B cell (primary cell): ENCODE data around the gene STRIP1. TPM values are rescaled to one million over a fixed set of nuclear protein-coding genes. Genes with fewer than 3 reads are reported as not detected.

Experiments used
- ATAC-seq: fragments of 200-7000 bp; cut with Tn5 transposase; one replicate; pipeline ENCODE4 v1.10.0; 2021; ENCODE audit warnings: low read depth, mild to moderate bottlenecking, moderate number of reproducible peaks, moderate library complexity
- CTCF ChIA-PET: fragments of 350-600 bp; sonication (Branson Sonifier 250); formaldehyde crosslinking; loops from one replicate; lab custom pipeline; 2021; ENCODE audit warnings: antibody characterized with exemption, inconsistent platforms; lab: Charles Lee
- POLR2A ChIA-PET: fragments of 350-600 bp; sonication (Branson Sonifier 250); formaldehyde crosslinking; loops from one replicate; lab custom pipeline; 2021; ENCODE audit warnings: antibody characterized with exemption; lab: Charles Lee
- DNase-seq: peaks from one replicate; pipeline ENCODE4 v3.0.0; 2013
- H2AFZ ChIP-seq: 2 replicates; pipeline ENCODE4 v1.6.1; 2012; ENCODE audit warnings: mild to moderate bottlenecking, low read depth, low read length; ENCODE audit not compliant: insufficient read depth, poor library complexity, severe bottlenecking
- H3K27ac ChIP-seq, 2 donors: 1 replicate in 1 of 2; 2 replicates in 1 of 2; pipeline ENCODE4 v1.5.1; 2012 to 2013; ENCODE audit warnings: low read length in 2 of 2, mild to moderate bottlenecking in 2 of 2, moderate library complexity in 1 of 2
- H3K27me3 ChIP-seq, 4 experiments: fragments of 200-600 bp in 1 of 4; sonication (generic) in 1 of 4; replicated peaks in 1 of 4; 1 replicate in 2 of 4; 2 replicates in 2 of 4; pipeline versions ENCODE4 v1.6.1 to v1.7.0; 2013 to 2016; ENCODE audit warnings: low read length in 3 of 4, mild to moderate bottlenecking in 2 of 4, mixed read lengths in 1 of 4, moderate library complexity in 1 of 4; ENCODE audit not compliant: insufficient read depth in 4 of 4, control insufficient read depth in 3 of 4; ENCODE audit errors: control extremely low read depth in 1 of 4
- H3K36me3 ChIP-seq, 2 experiments: replicated peaks in 1 of 2; 1 replicate in 1 of 2; 2 replicates in 1 of 2; pipeline versions ENCODE4 v1.6.1 to v1.7.1; 2013; ENCODE audit warnings: low read length in 1 of 2; ENCODE audit not compliant: insufficient read depth in 2 of 2, control insufficient read depth in 1 of 2; ENCODE audit errors: control extremely low read depth in 1 of 2, extremely low read depth in 1 of 2
- H3K4me1 ChIP-seq, 2 donors: fragments of 200-600 bp in 1 of 2; sonication (generic) in 1 of 2; 1 replicate in 1 of 2; 2 replicates in 1 of 2; pipeline versions ENCODE4 v1.5.1 to v1.6.1; 2013 to 2017; ENCODE audit warnings: low read length in 2 of 2; ENCODE audit not compliant: control insufficient read depth in 2 of 2, insufficient read depth in 2 of 2
- H3K4me2 ChIP-seq: replicated peaks from 2 replicates; pipeline ENCODE3; 2012; ENCODE audit warnings: mild to moderate bottlenecking, low read depth, low read length; ENCODE audit not compliant: poor library complexity, severe bottlenecking
- H3K4me3 ChIP-seq, 5 experiments: fragments of 200-600 bp in 1 of 5; sonication (generic) in 1 of 5; 1 replicate in 3 of 5; 2 replicates in 2 of 5; pipeline versions ENCODE4 v1.5.1 to v1.7.0; 2011 to 2016; ENCODE audit warnings: low read length in 4 of 5, mild to moderate bottlenecking in 4 of 5, low read depth in 2 of 5, control low read depth in 1 of 5, moderate library complexity in 1 of 5; ENCODE audit not compliant: insufficient read depth in 1 of 5; ENCODE audit errors: control extremely low read depth in 1 of 5, extremely low read depth in 1 of 5
- H3K79me2 ChIP-seq: fragments of 200-600 bp; sonication (generic); one replicate; pipeline ENCODE4 v1.6.0; 2016; ENCODE audit warnings: low read length; ENCODE audit not compliant: control insufficient read depth, insufficient read depth
- H3K9ac ChIP-seq: fragments of 200-600 bp; sonication (generic); 2 replicates; pipeline ENCODE4 v1.6.1; 2017; ENCODE audit warnings: mild to moderate bottlenecking, low read length, moderate library complexity
- H3K9me3 ChIP-seq, 3 donors: one replicate each; pipeline versions ENCODE4 v1.6.1 to v1.7.1; 2013; ENCODE audit warnings: low read length in 2 of 3; ENCODE audit not compliant: control insufficient read depth in 2 of 3, insufficient read depth in 1 of 3; ENCODE audit errors: control extremely low read depth in 1 of 3
- H4K20me1 ChIP-seq: 2 replicates; pipeline ENCODE4 v1.6.0; 2012; ENCODE audit warnings: mild to moderate bottlenecking, low read length; ENCODE audit not compliant: insufficient read depth, control insufficient read depth, poor library complexity, severe bottlenecking
- H3K27ac Mint-ChIP-seq: one replicate; pipeline ENCODE4 v1.8.0; 2021; ENCODE audit warnings: mixed read lengths
- H3K27me3 Mint-ChIP-seq: one replicate; pipeline ENCODE4 v1.8.0; 2021; ENCODE audit warnings: mixed read lengths
- H3K4me1 Mint-ChIP-seq: one replicate; pipeline ENCODE4 v1.8.0; 2021; ENCODE audit warnings: mixed read lengths
- H3K4me3 Mint-ChIP-seq: one replicate; pipeline ENCODE4 v1.8.0; 2021; ENCODE audit warnings: mixed read lengths
- H3K9me3 Mint-ChIP-seq: one replicate; pipeline ENCODE4 v1.8.0; 2022; ENCODE audit warnings: mixed read lengths; ENCODE audit not compliant: insufficient read depth
- CTCF ChIP-seq: fragments of 200-600 bp; IDR thresholded peaks from one replicate; pipeline ENCODE4 v1.8.0; 2022; ENCODE audit warnings: antibody characterized with exemption, mild to moderate bottlenecking
- EZH2 ChIP-seq: IDR thresholded peaks from 2 replicates; pipeline ENCODE4 v1.6.1; 2012; ENCODE audit warnings: borderline replicate concordance, low read depth, mild to moderate bottlenecking, moderate library complexity, low read length; ENCODE audit not compliant: insufficient read depth, poor library complexity, severe bottlenecking
- WGBS: methylation state at CpG from one replicate; pipeline ENCODE4 v1.1.5; 2013; ENCODE audit warnings: missing lambda C conversion rate; ENCODE audit not compliant: insufficient coverage; 5-methylcytosine and 5-hydroxymethylcytosine counted together
- intact Hi-C: fragments of 100-400 bp; cut with micrococcal nuclease; formaldehyde crosslinking; loops from one replicate; pipeline ENCODE4 v1.10.0; 2022
- polyA plus RNA-seq: library from polyadenylated mRNA; depleted of rRNA; stranded (reverse); fragments of >200 nt; gene quantifications from 2 replicates; pipeline ENCODE4 v1.2.3, GENCODE V29; 2012
- total RNA-seq, 2 donors: library from RNA; stranded (reverse); fragments of 120-200 nt in 1 of 2; gene quantifications; 1 replicate in 1 of 2; 2 replicates in 1 of 2; pipeline versions ENCODE4 v1.2.3 to v1.2.4, GENCODE V29; 2013 to 2022

STRIP1 gene
- total and polyA plus RNA-seq, 2 donors (not counting 1 experiment from before 2014, with no cell fraction given) = 41.5 to 105 TPM

GRCh38 chr1:110018396-110018795, 16.0 kb upstream of the STRIP1 start:
- H3K4me1 Mint-ChIP-seq = peaks cover under 1% of the 10 kb centered on the region
- intact Hi-C loops = loop anchor here (10.0 kb wide), 1 partner anchor 974 kb away; the partner anchor contains the start of gene WDR47
- ATAC-seq = no peak

More at GRCh38 chr1:110018396-110018795, 16.0 kb upstream of the STRIP1 start:
- Histone ChIP-seq H3K4me1 (no peaks in the 10 kb centered on the region), H3K27me3 (no peaks in the 10 kb centered on the region), H3K4me2 (no peak overlapping the region), H3K9me3 (no peaks in the 10 kb centered on the region), H3K79me2 (no peaks in the 10 kb centered on the region), H3K27ac (no peak overlapping the region), H2AFZ (no peak overlapping the region), H3K9ac (no peak overlapping the region), H3K4me3 (no peak overlapping the region), H4K20me1 (no peaks in the 10 kb centered on the region), H3K36me3 (peaks cover 2 to 88% of the 10 kb centered on the region in 2 experiments)
- Mint-ChIP-seq H3K9me3 (no peaks in the 10 kb centered on the region), H3K4me3 (no peak overlapping the region), H3K27me3 (no peaks in the 10 kb centered on the region), H3K27ac (no peak overlapping the region)
- ChIA-PET CTCF (interaction anchor here (1.2 to 6.8 kb wide), 3 partner anchors 11 to 241 kb away, joined by 4 to 52 read pairs (median 7); no protein-coding TSS in a partner anchor), POLR2A (no interaction called here)
- TF ChIP-seq CTCF = no peak
- no peak for TF ChIP-seq EZH2
- DNase-seq = no peak
- 97% methylated on average over 9 of the region's 9 CpGs for WGBS
